Raji (cell line): Measurements from ENCODE around the gene PRPF38B.

Source experiments
- POLR2A ChIP-seq: IDR thresholded peaks from 2 replicates; pipeline ENCODE4 v1.6.1; 2011; ENCODE audit warnings: low read depth, low read length, control low read depth; ENCODE audit not compliant: insufficient read depth

The PRPF38B gene

DNA sequence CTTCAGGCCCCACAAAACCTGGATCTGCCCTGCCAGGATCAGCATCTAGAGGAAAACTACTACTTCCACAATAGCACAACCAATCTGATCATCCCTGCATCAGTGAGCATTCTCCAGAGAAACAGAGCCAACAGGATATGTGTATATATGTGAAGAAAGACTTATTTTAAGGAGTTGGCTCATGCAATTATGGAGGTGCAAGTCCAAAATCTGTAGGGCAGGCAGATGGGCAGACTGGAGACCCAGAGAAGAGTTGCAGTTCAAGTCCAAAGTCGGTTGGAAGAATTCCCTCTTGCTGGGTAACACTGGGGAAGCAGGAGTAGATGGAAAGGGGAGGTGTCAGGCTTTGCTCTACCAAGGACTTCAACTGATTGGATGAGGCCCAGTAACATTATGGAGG, 26.3 kb upstream of the PRPF38B start:
- TF ChIP-seq POLR2A: no peak

DNA sequence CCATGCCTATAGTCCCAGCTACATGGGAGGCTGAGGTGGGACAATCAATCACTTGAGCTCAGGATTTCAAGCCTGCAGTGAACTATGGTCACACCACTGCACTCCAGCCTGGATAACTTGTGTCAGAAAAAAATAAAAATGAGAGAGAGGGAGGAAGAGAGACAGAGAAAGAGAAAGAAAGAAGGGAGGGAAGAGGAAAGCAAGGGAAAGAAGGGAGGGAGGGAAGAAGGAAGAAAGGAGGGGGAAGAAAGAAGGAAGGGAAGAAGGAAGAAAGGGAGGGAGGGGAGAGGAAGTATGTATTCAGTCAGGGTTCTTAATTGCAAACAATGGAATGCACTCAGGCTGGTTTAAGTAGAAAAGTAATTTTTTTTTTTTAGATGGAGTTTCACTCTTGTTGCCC, 23.3 kb upstream of the PRPF38B start:
- TF ChIP-seq POLR2A: no peak

DNA sequence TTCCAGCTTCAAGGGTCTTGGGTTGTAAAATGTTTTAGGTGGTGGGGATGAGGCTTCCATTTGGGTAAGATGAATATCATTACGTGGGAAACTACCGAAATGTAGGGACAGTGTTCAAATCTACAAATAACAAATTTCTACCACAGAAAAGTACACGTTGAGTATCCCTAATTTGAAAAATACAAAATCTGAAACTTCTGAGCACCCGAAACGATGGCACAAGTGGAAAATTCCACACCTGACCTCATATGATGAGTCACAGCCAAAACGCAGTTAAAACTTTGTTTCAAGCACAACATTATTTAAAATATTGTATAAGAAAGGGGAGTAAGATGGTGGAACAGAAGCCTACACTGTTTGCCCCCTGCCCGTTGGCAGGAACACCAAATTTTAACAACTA, 22.4 kb upstream of the PRPF38B start:
- TF ChIP-seq POLR2A: no peak

DNA sequence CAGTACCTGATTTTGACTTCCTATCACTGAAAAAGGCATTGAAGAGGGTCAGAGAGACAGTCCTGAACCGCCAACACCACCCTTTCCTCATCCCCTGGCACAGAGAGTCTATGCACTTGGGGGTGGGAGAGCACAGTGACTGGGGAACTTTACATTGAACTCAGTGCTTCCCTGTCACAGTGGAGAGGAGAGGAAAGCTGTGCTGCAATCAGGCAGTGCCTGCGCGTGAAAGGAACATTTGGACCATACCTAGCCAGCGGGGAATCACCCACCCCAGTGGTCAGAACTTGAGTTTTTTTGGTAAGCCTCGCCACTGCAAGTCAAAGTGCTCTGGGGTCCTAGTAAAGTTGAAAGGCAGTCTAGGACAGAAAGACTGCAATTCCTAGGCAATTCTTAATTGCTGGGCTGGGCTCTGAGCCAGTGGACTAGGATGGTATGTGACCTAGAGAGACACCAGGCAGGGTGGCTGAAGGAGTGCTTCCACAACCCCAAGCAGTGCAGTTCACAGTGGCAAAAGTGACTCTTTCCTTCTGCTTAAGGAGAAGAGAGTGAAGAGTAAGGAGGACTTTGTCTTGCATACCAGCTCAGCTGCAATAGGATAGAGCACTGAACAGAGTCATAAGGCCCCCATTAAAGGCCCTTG, 21.9 kb upstream of the PRPF38B start:
- TF ChIP-seq POLR2A: no peak

GRCh38 chr1:108671143-108671542, 21.0 kb upstream of the PRPF38B start:
- no peak for TF ChIP-seq POLR2A

GRCh38 chr1:108678706-108679105, 13.4 kb upstream of the PRPF38B start:
- no peak for TF ChIP-seq POLR2A

DNA sequence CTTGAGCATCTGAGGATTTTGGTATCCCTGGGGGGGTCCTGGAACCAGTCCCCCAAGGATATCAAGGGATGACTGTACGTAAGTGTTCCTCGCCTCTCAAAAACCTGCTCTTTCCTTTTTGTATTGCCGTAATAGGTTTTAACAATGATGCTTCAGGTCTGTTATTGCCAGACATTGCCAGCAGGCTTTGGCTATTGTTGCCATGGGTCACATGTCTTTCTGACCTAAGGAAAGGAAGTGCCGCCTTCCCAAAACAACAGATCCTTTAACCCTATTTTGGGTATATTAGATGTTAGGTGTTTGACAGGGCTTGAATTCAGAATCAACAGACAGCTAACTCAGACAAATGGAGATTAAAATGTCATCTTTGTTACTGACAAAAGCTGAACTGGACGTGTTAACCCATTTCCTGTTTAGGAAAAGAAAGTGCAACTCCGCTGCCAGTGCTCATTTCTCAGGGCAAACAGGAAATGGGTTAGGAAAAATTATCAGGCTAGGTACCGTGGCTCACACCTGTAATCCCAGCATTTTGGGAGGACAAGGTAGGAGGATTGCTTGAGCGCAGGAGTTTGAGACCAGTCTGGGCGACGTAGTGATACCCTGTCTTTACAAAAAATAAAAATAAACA, 12.4 kb upstream of the PRPF38B start:
- no peak for TF ChIP-seq POLR2A

DNA sequence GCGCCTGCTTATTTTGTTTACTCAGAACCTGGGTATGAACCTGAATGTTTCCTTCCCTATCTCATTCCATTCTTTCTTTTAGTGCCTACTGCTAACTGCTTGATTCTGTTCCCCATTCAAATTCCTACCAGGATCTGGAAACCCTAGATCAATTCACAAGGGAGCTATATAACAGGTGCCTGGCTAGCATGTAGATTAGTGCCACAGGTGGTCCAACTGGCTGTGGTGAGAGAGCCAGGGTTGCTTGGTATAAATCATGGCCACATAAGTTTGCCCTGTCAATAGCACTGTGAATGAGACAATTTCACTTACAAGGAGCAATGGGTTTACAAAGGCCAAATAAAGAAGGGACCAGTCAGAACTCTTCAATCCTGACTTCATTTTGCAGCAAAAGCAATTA, 6.6 kb upstream of the PRPF38B start:
- no peak for TF ChIP-seq POLR2A

GRCh38 chr1:108686614-108687313, 5.3 kb upstream of the PRPF38B start:
- TF ChIP-seq POLR2A: no peak

GRCh38 chr1:108691128-108691941, 775 bp upstream of the PRPF38B start:
- no peak for TF ChIP-seq POLR2A

DNA sequence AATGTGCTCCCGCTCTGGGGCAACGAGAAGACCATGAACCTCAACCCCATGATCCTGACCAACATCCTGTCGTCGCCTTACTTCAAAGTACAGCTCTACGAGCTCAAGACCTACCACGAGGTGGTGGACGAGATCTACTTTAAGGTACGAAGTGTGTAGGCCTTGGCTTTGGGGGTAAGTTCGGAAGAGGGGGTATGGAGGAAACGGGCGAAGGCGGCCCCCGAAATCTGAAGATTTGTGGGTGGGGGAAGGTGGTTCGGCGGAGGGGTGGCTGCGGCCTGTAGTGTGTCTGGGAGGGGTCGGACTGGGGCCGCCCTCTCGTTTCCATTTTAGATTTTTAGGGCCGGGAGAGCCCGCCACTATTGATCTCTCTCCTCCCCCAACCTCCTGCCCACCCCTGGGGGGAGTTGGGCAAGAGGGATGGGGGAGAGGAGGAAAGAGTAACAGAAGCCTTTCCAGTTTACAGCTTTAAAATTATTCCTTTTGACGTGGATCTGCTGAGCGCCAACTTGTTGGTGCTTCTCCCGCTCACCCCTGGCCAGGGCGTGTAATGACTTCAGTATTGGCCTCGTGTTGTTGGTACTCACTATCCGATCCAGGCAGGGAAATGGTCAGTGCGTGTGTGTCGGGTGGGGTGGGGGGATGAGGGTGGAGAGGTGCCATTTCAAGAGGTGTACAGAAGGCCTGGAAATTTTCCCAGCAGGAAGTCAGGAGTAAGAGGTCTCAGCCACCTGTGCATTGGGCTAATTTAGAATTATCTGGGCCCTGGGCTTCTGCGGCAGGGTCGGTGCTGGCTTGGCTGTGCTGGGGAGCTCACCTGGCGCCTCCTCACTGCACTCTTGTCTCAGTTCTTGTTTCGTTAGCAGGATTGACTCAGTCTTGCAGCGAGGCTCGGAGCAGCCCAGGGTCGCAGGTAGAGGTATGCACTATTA, 880 bp downstream of the PRPF38B start:
- TF ChIP-seq POLR2A: no peak

DNA sequence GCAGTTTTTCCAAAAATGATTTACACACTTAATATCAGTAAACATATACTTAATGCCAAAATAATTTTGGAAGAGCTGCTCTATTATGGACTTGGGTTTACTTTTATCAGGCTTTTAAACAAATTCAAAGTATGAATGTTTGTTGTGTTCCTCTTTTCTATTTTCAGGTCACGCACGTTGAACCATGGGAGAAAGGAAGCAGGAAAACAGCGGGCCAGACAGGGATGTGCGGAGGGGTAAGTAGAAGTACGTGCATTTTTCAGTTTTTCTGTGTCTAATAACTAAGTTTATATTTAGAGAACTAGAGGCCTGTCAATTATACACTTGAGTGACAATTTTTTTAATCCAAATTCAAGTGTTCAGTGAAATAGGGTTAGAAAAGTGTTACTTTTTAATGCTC, 3.4 kb downstream of the PRPF38B start:
- TF ChIP-seq POLR2A: no peak

GRCh38 chr1:108699375-108700332, 7.5 kb downstream of the PRPF38B start:
- TF ChIP-seq POLR2A: no peak
